HG02840 (cell line): ENCODE data around the gene CAMK2B.

Experiments used
- ATAC-seq: cut with Tn5 transposase; IDR thresholded peaks from one replicate; pipeline ENCODE4 v1.9.1; 2021; ENCODE audit warnings: mild to moderate bottlenecking, moderate library complexity, moderate number of reproducible peaks; ENCODE audit not compliant: unreplicated experiment, low FRiP score

CAMK2B gene

DNA sequence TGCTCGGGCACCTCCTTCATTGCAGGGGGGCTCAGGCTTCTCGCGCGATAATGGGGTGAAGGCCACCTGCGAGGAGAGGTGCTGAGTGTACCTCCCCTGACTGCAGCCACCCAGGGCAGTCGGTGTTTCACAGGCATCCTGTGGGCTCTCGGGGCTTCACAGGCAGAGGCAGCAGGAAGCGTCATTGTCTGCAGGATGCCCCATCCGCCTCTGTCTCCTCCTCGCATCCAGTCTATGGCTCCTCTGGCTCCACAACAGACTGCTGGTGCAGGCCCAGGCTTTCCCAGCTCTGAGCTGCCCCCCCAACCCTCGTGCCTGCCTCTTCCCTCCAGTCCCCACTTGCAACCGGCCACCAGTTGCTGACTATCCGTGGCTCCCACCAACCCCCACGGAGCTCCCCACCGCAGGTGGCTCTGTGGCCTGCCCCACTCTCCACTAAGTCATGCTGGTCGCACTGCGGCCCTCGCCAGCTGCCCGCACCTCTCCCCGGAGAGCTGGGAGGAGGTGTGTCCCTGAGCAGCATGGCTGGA, 36.5 kb downstream of the CAMK2B start:
- ATAC-seq: no peak

DNA sequence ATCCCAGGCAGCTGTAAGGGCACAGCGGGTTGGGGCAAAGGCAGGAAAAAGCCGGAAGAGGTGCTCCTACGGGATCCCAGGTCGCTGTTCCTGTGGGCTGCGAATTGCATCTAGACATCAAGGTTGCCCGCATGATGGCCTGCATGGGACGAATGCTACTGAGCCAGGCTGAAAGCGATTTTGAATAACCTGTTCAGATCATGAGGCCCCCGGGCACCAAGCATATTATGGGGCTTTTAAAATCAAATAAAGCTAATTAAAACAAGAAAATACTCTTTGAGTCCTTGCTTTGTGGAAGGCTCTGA, 37.1 kb downstream of the CAMK2B start:
- ATAC-seq: no peak

DNA sequence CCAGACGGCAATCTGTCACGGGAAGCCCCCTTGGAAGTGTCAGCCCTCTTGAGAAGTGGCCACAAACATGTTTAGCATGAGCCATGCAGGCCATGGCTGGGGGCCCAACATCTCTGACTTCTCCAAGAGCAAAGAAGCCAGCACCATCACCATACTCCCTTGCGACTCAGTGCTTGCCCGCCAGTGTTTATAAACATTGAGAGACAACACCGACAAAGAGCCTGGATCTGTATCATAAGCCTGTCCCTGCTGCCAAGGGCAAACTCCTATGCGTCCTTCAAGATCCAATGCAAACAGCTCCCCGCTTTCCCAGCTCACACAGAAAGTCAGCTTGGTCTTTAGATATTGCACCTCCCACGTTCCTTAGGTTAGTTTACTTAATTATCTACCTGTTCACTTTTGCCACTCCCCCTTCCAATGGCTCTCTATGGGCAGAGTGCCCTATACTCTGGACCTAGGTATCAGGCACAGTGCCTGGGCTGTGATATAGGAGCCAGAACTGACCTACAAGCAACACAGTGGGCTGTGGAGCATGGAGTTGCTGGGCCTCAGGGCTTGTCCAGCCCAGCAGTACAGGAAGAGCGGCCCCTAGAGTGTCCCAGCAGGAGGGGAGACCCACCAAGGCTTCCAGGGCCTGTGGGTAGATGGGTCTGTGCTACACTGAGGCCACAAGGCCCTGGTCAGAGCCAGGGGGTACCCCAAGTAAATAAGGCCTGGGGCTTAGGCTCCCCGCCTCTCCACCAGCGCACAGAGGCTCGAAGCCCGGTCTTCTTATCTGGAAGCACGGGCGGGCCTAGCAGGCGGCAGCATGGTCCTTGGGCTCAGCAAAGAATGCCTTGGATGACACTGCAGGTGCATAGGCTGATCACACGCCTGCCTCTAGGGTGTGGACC, 37.7 kb downstream of the CAMK2B start:
- no peak for ATAC-seq

DNA sequence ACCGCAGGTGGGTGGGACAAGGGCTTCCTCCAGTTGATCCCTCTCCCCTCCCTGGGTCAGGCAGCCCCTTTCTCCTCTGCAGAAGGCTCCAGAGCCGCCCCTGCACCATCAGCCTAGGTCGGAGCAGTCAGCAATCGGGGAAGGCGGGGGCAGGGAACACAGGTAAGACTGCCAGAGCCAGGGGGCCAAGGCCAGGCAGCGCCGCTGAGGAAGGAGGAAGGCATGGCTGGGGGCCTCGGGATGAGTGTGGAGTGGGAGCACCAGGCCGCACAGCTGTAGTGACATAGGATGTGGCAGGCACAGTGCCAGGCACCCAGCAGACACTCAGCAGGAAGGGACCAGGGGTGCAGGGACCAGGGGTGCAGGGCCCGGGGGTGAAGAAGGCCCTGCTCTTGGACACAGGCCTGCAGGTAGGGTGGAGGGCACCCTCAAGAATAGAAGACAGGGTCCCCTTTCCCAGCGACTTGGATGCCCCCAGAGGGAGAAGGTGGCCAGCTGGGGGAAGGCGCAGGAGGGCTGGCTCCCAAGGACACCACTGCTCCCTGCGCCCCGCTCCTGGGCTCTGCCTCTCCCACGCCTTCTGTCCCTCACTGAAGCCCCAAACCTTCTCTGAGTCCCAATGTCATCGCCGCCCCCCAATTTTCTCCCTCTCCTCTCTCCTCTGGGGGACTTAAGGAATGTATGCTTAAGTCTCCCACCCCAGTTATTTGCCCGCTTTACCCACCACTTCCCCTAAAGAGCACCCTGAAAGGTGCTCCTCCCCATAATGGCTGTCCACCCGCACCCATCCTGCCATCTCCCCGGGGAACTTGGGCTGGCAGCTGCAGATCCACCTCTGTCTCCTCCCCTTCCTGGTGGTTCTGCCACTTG, 38.5 kb downstream of the CAMK2B start:
- no peak for ATAC-seq

DNA sequence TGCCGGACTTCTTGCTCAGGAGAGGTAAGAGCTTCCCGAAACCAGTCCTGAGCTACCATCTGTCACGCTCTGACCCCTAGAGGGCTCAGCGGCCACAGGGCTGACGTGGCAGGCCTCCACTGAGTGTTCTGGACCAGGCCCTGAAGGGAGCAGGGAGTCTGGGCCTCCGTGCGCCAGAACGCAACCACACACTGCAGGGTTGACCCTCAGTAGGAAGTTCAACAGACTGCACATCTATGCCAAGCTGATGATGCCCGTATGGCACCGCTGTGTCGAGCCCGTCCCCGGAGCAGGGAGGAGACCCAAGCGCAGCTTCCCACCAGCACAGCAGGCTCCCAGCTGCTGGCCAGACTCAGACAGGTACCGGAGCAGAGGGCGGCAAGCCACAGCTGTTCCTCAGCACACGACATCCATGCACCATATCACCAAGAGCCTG, 39.2 kb downstream of the CAMK2B start:
- no peak for ATAC-seq

DNA sequence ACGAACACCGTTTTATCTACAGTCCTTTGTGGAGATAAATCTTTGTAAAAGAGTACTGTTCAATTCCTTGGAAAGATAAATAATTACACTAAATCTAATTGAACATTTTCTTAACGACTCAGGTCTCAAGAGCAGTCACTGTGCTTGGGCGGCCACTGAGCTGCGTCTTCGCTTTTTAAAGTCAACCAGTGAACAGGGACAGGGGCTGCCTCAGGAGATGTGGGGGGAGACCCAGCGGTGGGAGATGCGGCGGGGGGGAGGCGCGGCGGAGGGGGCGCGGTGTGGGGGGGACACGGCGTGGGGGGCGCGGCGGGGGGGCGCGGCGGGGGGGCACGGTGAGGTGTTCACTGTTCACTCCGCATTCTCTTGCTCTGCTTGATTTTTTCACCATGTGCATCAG, 39.8 kb downstream of the CAMK2B start:
- ATAC-seq: no peak

DNA sequence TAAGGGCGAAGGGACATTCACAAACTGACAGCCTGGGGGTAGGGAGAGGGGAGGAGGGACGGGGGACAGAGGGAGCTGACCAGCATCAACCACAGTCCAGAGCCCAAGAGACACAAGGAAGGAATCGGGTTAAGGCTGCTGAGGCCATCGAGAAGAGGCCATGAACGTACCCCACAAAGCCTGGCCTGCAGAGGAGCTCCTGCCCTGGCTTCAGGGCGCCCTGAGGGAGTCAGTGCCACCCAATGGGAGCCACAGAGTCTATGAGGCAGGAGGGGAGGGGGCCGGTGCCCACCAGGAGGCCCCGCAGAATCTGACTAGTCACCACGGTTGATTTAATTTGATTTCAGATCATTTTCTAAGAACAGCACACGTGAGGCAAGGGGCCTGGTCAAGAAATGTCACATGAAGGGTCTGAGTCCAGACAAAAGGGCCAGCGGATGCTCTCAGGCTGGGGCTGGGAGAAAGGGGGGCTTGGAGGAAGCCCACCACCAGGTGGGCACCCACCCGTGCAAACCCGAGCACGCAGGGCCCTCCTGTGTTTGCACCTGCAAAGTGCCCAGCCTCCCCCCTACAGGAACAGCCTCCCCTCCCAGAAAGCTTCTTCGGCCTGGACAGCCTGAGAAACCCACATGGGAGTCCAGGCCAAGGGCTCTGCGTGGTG, 40.4 kb downstream of the CAMK2B start:
- ATAC-seq: no peak

DNA sequence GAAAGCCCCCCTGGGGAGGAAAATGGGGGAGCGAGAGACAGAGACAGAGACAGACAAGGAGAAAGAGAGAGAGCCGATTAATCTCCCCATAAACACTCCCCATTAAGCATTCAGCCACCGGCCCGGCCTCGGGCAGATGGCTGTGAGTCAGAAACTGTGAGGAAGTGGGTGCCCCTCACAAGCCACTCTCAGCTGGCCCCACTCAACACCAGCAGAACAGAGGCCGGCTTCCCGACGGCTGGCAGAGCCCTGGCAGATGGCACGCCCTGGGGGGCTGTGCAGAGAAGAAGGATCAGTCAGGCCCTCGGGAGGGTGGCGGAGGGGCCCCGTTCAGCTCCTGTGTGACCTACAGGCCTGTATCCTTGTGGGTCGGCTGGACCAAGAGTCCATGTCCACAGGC, 41.2 kb downstream of the CAMK2B start:
- no peak for ATAC-seq

DNA sequence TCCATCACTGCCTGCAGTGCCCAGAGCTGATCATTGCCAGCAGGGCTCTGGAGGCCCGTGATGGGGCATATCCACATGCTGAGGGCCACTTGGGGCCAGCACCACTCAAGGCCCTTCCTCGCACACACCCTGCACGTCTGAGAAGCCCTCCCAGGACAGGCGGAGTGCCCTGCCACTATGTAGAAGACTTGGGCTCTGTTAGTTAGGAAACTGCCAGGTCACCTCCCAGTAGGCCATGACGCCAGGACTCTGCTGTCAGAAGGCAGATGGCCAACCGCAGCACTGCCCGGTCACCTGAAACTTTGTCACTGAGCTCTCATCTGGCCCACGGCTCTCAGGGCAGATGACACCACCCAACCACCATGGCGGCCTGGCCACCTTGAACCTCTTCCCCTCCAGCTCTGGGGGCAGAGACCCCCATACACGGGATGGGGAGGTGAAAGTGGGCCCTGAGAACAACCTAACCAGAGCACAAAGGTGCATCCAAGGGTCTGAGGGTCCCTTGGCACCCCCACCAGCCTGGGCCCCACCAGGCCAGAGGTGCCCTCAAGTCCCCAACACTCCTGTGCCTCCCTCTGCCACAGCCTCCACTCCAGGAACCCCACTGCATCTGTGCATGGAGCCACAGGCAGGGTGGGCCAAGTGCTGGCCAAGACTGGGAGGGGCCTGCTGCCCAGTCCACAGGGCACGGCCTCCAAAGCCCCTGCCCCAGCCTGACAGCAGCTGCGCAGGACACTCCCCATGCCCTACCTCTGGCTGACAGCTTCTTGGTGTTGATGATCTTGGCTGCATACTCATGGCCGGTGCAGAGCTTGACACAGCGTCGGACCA, 41.8 kb downstream of the CAMK2B start:
- no peak for ATAC-seq

DNA sequence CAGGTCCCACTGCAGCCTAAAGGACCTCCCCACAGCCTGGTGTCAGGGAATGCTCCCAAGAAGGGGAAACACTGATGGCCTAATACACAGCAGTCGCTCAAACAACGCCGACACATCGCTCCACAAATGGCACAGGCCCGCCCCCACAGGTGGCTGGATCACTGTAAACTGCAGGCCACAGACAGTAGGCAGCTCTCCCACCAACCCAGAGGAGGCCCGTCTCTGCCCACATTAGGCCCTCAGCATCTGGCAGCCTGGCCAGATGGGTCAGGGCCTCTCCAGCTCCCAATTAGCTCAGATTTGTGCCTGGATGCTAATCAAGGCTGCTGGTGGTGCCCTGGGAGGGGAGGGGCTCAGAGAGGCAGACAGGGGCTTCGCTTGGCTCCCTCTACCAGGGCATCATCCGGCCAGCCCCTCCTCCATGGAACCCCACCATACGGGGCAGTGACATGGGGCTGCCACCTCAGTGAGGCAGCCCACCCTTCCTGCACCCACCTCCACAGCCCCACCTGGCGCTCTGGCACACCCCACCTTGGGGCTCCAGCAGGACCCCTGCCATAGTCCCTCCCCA, 42.7 kb downstream of the CAMK2B start:
- ATAC-seq: no peak

DNA sequence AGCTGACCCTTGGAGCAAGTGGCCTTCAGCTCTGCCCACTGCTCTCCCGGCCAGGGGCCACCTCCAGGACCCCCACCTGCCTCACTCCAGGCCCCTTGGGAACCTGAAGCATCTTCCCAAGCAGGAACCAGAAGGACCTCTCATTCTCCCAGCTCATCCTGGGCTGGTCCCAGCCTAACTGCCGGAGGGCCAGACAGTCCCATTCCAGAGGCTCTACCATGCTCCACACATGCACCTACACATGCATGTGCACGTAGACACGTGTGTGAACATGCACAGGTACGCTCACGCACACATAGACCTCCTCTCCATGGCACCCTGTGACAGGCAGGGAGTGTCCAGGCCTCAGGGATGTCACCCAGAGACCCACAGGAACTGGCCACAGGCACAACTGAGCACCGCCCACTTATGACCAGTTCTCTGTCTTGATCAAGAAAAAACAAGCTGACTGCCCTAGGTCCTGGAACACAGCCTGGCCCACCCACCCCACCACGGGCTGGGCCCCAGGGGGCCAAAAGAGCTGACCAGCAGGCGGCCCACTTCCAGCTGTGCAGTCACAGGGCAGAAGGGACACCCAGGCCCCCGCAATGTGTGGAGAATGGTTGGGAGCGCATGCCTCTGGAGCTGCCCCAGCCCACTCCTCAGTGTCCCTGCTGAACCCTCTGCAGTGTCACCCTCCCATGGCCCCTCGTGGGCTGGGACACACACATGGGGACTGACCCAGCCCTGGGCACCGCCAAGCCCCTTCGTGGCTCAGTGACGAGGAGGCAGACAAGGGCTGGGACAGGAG, 43.4 kb downstream of the CAMK2B start:
- no peak for ATAC-seq

DNA sequence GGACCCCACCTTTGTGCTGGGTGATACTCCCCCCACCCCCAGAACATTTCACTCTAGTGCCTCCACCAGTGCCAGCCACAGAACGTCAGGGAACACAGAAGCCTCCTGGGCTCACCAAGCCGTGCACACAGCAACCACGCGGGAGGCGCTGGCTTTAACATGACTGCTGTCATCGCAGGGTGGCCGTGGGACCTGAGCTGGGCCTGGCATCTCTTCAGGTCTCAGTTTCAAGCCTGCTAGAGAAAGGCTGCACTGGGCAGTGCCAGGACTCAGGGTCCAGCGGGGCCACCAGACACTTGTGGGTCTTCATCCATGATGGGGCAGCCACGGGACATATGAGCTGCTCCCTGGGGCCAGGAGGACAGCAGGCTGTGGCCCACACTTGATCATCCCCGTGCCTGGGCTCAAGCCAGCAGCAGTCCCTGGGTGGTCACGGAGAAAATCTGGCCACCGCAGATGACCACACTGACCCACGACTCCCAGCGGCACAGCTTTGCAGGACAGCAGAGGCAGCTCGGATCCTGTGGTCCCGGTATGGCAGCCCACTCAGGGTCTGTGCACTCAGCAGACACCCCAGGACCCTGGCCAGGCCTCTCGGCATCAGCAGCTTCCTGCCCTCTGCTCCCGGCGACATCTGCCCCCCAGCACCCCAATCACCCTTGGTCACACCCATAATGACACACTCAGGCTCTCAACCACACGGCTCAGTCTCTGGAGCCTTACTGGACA, 44.2 kb downstream of the CAMK2B start:
- no peak for ATAC-seq

DNA sequence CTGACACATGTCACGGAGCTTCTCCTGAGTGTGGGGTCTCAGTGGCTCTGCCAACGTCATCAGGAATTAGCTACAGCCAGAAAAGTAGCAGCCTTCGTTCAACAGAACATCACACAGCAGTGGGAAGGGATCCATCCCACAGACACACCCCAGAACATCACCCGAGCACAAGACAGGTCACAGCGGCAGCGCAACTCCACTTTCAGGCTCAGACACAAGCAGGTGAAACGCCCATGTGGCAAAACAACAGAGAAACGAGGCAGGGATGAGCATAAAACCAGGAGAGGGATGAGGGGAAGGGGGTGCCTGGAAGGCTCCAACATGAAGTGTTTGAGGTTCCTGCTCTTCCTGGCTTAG, 44.8 kb downstream of the CAMK2B start:
- ATAC-seq: no peak

DNA sequence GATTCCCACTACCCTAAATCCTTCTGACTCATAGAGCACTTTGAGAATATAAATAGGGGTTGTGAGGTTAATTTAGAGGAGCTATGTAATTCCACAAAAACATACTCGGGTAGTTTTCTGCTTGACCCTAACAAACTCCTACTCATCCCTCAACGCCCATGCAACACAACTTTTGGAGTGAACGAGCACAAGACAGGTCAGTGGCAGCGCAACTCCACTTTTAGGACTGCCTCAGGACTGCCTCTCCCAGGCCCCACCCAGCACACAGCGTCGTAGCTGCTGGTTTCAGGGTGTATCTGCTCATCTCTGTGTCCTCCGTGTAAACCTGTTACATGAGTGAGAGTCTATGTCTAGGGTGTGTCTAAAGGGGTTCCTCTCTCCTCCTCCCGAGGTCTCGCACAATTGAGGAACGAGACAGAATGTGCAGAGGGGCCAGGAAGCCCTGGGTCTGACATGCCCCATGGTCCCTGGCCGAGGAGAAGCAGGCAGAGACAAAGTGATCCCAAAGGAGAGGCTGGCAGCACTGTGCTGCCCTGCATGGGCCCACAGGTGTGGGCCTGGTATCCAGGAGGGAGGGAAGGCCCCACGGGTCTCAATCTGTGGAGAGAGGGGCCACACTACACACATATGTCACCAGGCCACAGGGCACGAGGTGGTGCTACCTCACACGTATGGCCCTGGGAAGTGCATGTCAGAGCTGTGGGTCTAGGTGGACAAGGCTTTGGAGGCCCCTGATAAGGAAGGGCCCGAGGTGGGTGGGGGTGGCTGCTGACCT, 45.5 kb downstream of the CAMK2B start:
- no peak for ATAC-seq

DNA sequence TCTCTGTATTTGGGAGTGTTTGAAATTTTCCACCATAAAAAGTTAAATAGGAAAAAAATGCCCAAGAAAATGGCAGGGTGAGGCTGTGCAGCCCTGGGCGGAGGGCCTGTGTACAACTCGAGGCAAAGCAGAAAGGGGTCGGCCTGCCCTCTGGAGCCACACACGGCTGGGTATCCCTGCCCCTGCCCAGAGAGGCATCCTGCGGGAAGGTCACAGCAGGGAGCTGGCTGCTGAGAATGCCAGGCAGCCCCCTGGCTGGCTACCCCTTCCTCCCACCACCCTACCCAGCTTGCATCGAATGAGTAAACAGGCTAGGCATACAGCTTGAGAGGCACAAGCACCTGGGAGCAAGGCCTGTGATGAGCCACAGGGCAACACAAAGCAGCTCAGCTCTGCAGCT, 46.1 kb downstream of the CAMK2B start:
- ATAC-seq: no peak

DNA sequence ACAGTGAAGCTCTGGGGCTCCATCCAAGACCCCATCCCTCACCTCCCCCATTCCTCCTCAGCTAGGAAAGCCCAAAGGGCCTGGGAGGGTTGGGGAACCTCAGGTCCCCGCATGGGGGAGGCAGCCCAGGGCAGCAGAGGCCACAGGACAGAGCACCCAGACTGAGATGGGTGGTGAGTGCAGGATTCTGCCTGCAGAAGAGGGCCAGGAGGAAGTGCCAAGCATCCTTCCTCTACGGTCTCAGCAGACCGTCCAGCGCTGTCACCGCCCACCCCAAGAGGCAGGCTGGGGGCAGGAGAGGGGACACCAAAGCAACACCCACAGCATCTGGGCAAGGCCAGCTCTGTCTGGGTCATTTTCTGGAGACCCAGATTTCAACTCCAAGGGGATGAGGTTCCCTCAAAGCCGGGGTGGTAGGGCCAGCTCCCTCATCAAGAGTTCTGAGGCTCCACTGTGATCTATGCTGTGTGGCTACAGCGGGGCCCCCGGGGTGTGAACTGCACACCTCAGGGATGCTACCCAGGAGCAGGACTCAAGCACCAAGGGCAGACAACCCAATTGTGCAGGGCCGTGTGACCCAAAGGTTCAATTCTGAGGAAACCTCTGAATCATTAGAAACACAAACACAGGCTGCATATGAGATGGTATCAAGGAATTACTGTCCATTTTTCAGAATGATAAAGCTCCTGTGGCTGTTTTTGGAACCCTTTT, 46.8 kb downstream of the CAMK2B start:
- no peak for ATAC-seq

DNA sequence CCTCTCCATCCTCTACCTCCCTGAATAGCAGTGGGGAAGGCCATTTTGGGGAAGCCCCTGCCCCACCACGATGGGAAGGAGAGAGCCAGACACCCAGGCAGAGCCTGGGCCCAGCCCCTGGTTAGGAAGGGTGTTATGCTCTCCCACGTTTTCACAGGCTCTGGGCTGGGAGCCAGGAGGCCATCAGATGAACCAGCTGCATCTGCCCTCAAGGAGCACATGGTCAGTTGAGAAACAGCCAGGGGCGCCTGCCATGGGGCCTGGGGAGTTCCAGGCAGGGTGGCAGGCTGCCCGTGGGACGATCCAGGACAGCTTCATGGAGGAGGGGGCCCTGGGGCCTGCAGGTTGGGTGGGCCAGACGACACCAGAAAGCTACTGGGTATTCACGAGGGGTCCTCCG, 47.5 kb downstream of the CAMK2B start:
- no peak for ATAC-seq
